PC-9 (cell line): ENCODE measurements around the gene ADORA1.
A peak's percentile ranks its signal among the peaks of the same experiment; 100 is the strongest.

ENCODE experiments used
- EZH2 ChIP-seq: fragments of 200-600 bp; sonication (generic); IDR thresholded peaks from 2 replicates; pipeline ENCODE4 v1.8.0; 2017; ENCODE audit warnings: antibody characterized with exemption, low read depth
- TF ChIP-seq, protein P1 (sequence below): fragments of 200-600 bp; sonication (generic); conservative IDR thresholded peaks from 2 replicates; pipeline ENCODE4 v1.6.1; 2017; ENCODE audit warnings: mixed run types, antibody characterized with exemption, mild to moderate bottlenecking, moderate library complexity

DNA sequence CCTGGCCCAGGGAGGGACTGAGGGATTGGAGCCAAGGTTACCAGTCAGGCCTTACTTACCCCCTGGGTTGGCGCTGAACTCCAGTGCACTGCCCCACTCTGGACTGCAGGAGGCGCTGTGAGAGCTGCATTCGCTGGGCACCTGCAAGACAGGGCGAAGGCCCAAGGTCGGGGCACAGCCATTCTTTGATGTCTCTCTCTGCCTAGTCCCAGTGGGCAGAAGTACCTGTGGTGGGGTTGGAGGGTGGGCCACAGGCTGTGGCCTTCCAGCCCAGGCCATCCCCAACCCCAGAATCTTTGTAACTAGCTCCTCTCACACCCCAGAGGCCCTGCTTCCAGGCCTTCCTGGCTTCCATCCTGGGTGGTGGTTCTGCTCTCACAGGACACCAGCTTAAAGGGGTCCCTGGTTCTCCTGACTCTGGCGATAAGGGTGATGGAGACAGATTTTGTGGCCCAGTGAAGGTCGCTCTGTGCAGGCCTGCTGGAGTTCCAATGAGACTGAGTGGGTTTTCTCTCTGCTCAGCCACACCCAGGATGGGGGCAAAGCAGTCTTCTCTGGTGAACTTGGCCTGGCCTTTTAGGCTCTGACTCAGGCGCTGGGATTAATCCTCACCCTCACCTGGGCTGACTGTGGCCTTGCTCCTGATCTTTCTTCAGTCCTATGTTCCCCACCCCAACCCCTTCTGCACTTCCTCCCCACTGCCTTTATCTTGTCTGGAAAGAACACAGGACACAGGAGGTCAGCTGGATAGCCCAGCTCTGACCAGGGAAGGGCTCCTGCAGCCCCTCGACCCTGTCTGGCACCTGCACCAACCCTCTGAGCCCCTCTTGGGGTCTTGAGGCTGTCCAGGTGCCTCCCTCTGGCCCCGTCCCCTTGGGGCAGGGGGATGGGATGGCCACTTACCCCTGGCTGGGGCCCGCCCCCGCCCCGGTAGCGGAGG, 42.7 kb upstream of the ADORA1 start:
- TF ChIP-seq, protein P1, sequence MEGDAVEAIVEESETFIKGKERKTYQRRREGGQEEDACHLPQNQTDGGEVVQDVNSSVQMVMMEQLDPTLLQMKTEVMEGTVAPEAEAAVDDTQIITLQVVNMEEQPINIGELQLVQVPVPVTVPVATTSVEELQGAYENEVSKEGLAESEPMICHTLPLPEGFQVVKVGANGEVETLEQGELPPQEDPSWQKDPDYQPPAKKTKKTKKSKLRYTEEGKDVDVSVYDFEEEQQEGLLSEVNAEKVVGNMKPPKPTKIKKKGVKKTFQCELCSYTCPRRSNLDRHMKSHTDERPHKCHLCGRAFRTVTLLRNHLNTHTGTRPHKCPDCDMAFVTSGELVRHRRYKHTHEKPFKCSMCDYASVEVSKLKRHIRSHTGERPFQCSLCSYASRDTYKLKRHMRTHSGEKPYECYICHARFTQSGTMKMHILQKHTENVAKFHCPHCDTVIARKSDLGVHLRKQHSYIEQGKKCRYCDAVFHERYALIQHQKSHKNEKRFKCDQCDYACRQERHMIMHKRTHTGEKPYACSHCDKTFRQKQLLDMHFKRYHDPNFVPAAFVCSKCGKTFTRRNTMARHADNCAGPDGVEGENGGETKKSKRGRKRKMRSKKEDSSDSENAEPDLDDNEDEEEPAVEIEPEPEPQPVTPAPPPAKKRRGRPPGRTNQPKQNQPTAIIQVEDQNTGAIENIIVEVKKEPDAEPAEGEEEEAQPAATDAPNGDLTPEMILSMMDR: peak; percentile 57
- no peak for TF ChIP-seq EZH2
